Stimulated activated CD4-positive, alpha-beta T cell treated with anti-CD3 and anti-CD28 coated beads, Interleukin-1b, Interleukin-23, amount 100 ng/mL, for 48 hours (primary cell): ENCODE results near the gene SLC39A7.
"Not testable (repeated sequence)": the region's sequence is repeated elsewhere in the genome, so short reads cannot be mapped to it uniquely, and the experiment has no call there.

Source experiments
- DNase-seq: peaks from one replicate; pipeline ENCODE4 v3.0.0-alpha.2; 2020

The SLC39A7 gene

GRCh38 chr6:33206864-33207551 lies 6.3 kb downstream of the SLC39A7 start:
- no peak for DNase-seq

GRCh38 chr6:33207552-33208090 lies 7.0 kb downstream of the SLC39A7 start:
- DNase-seq, result no peak

GRCh38 chr6:33208091-33208967 lies 7.7 kb downstream of the SLC39A7 start, which contains the start of gene RING1:
RING1 (plus strand) TSS chr6:33208500; CDS start chr6:33208823, 323 bp downstream.
- DNase-seq, result peak; percentile 83

GRCh38 chr6:33209856-33210255 lies 9.2 kb downstream of the SLC39A7 start:
- no peak for DNase-seq

- DNase-seq, result no peak
Observed at GRCh38 chr6:33211136-33211535, 10.5 kb downstream of the SLC39A7 start.

GRCh38 chr6:33211666-33212422 lies 11.2 kb downstream of the SLC39A7 start:
- DNase-seq, result no peak

- no peak for DNase-seq
Observed at GRCh38 chr6:33212857-33213165, 12.1 kb downstream of the SLC39A7 start.

GRCh38 chr6:33213166-33213988 lies 12.7 kb downstream of the SLC39A7 start:
- DNase-seq, result no peak

GRCh38 chr6:33213989-33214335 lies 13.3 kb downstream of the SLC39A7 start:
- no peak for DNase-seq

- no peak for DNase-seq
Observed at GRCh38 chr6:33215271-33216116, 14.8 kb downstream of the SLC39A7 start.

- no peak for DNase-seq
Observed at GRCh38 chr6:33216117-33216649, 15.5 kb downstream of the SLC39A7 start.

GRCh38 chr6:33217246-33217645 lies 16.6 kb downstream of the SLC39A7 start:
- no peak for DNase-seq

- no peak for DNase-seq
Observed at GRCh38 chr6:33217681-33218080, 17.0 kb downstream of the SLC39A7 start.

- DNase-seq, result not testable (repeated sequence)
Observed at GRCh38 chr6:33226503-33227120, 25.9 kb downstream of the SLC39A7 start.

GRCh38 chr6:33235221-33235634 lies 34.6 kb downstream of the SLC39A7 start:
- DNase-seq, result no peak

- DNase-seq, result no peak
Observed at GRCh38 chr6:33236328-33236727, 35.7 kb downstream of the SLC39A7 start.

GRCh38 chr6:33236852-33237251 lies 36.2 kb downstream of the SLC39A7 start:
- no peak for DNase-seq

- DNase-seq, result no peak
Observed at GRCh38 chr6:33237741-33238140, 37.1 kb downstream of the SLC39A7 start.

- DNase-seq, result no peak
Observed at GRCh38 chr6:33241968-33242367, 41.3 kb downstream of the SLC39A7 start.

GRCh38 chr6:33243476-33243875 lies 42.8 kb downstream of the SLC39A7 start:
- DNase-seq, result no peak
